SIG-M5 (cell line): ENCODE data around the gene TCEAL4.

Experiments used
- DNase-seq: peaks from one replicate; lab custom pipeline; 2025; lab: John Stamatoyannopoulos, UW

The TCEAL4 gene

DNA sequence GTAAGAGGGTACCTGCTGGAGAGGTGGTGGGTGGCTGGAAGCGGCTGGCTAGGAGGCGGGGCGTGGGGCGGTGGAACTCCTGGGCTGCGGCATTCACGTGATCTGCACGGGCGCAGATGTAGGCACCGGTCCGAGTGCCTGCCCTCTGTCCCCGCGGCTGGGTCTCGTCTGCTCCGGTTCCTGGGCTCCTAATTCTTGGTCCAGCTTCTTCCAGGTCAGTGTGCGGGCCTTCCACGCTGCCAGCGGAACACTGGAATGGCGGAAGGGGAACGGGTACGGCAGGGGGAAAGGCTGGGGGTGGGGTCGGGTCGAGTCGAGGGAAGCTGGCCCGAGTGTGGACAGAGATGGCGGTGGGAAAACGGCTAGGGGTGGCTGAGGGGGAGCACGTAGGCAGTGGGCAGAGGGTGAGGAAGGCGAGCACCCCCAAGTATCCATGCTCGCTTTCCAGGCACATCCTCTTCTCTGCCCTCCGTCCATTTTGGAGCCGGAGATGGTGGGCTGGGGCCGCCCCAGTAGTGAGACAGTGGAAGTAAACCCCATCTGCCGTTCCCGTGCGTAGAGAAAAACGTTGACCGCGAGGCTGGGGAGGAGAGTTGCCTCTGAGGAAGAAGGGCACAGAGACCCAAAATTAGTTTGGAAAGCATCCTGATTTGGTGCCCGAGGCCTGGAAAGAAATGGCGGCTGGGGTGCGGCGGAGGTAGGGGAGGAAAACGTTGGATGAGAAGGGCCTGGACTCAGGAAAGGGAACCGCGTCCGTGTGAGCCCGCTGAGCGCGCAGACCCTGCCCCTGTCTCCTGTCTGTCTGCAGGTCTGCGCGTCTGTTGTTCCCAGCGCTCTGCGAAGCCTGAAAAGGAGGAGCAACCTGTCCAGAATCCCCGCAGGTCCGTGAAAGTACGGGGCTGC lies at the start of gene TCEAL4:
Gene TCEAL4, plus strand, starts transcription at position 105 of the 903 bp plus-strand sequence. CDS start 1,161 bp downstream, outside the sequence.
- no peak for DNase-seq

DNA sequence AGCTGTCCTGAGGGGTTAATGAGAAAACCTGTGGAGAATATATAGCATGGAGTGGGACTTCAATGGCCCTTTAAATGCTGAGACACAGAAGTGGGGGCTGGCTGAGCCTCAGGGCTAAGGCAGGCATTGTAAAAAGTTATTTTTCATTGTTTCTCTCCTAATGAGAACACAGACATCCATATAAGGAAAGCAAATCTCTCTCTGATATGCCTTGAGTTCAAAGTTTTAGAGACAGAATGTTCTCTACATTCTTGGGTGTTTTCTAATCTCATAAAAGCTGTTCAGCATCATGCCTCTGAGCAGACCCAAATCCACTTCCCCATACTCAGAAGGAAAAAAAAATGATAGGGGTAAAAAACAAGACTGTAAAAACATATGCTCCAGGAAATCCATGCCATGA lies 49.2 kb upstream of the TCEAL4 start:
- no peak for DNase-seq

DNA sequence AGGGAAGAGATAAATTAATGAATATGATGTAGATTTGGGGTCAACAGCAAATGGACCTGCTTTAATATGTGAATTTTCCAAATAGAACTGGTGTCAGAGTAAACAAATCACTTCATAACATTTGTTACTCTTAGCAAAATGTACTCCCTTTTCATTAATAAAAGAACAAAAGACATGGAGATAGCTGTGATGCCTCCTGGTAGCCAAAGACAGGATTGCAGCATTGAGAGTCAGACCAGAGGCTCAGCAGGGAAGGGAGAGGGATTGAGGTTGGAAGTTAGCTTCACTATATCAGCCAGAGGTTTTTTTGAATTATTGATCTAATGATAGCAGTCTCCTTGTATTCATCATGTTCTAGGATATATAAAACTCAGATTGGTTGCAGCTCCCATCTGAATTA lies 48.6 kb upstream of the TCEAL4 start:
- DNase-seq: no peak

DNA sequence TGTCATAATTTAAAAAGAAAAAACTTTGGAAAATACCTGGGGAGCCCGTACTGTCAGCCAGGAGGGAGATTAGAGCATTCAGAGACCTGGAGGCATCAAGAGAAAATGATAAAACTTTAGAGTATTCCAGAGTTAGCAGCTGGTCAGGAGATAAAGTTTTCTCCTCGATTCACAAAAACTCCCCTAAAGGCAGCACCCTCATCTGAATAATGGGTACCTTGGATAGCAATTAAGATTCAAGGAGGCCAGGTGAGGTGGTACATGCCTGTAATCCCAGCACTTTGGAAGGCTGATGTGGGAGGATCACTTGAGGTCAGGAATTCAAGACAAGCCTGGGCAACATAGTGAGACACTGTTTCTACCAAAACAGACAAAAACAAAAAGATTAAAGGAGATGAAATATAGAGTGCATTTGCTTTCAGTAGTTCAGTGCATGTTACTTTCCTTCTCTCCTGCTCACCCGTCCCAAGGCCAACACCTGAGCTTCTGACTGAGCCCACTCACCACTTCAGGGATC lies 47.4 kb upstream of the TCEAL4 start:
- no peak for DNase-seq

DNA sequence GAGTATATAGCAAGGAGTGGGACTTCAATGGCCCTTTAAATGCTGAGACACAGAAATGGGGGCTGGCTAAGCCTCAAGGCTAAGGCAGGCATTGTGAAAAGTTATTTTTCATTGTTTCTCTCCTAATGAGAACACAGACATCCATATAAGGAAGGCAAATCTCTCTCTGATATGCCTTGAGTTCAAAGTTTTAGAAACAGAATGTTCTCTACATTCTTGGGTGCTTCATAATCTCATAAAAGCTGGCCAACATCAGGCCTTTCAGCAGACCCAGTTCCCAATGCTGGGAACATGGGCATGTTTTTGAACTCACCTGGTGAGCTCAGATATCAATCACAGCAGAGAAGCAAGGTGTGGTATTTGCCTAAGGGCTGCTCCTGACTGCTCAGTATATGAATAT lies 46.6 kb upstream of the TCEAL4 start:
- no peak for DNase-seq

DNA sequence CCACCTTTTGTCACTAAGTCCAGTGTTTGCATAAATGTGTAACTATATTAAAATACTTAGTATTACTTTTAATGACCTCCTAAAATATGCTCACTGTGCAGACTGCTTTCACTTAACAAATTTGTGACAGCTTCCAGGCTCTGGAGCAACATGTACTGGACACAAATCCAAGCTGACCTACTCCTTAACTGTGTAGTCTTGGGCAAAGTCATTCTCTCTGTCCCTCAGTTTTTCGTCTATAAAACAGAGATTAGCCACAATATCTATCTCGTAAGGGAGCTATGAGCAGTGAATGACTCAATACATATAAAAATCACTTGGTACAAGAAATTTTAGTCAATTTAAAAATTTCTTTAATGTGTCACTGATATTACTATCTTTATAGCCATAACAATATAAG lies 45.6 kb upstream of the TCEAL4 start:
- no peak for DNase-seq

DNA sequence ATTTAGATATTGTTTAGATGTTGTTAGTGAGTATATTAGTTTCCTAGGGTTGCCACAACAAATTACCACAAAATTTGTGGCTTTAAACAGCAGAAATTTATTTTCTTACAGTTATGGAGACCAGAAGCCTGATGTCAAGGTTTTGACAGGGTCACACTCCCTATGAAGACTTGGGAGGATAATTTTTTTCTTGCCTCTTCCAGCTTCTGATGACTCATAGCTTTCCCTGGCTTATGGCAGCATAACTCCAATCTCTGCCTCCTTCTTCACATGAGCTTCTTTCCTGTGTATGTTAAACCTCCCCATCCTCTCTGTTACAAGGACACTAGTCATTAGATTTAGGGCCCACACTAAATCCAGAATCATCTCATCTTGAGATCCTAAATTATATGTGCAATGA lies 45.2 kb upstream of the TCEAL4 start:
- no peak for DNase-seq

DNA sequence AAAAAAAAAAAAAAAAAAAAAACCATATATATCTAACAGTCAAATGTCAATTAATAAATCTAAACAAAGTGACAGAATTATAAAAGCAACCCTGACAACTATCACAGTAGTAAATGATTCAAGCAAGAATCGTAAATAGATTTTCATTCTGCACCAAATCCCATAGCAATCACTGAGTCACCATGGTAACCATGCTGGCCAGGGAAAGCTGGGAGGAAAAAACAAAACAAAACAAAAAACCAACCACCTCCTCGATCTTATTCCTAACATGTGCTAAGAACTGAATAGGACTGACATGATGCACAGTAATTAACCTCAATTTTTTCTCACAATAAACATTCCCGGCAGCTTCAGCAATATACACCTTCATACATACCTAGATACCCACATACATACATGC lies 35.4 kb upstream of the TCEAL4 start:
- DNase-seq: no peak

DNA sequence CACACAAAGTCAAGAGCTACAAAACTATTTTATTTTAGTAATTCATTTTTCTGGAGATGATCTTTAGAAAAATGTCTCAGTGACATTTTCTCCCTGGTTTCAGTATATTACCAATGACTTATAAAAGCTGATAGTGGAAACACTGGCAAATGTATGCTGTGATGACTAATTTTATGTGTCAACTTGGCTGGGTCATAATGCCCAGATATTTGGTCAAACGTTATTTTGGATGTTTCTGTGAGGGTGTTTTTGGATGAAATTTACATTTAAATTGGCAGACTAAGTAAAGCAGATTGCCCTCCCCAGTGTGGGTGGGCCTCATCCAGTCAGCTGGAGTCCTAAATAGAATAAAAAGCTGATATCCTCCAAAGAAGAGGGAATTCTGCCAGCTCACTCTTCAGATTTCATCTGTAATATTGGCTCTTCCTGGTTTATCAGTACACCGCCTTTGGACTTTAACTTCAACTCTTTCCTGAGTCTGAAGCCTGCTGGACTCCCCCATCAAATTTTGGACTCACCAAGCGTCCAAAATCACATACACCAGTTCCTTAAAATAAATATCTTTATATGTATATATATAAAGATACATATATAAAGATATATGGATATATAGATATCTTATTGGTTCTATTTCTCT lies 34.8 kb upstream of the TCEAL4 start:
- DNase-seq: no peak

DNA sequence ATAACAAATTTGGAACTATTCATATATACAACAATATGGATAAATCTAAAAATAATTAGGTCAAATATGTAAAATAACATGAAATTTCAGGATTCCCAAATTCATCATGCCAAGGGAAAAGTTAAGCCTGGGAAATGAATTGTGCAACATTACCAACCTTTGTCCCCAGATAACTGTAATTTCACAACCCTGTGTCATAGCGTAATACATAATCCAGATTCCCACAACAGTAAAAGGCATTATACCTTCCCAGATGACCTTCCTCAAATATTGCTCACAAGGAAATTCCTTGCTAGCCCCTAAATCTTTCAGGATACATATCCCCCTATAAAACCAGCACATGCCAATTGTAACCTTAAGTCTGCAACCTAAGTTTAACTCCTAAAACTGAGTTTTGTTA lies 33.1 kb upstream of the TCEAL4 start:
- no peak for DNase-seq

DNA sequence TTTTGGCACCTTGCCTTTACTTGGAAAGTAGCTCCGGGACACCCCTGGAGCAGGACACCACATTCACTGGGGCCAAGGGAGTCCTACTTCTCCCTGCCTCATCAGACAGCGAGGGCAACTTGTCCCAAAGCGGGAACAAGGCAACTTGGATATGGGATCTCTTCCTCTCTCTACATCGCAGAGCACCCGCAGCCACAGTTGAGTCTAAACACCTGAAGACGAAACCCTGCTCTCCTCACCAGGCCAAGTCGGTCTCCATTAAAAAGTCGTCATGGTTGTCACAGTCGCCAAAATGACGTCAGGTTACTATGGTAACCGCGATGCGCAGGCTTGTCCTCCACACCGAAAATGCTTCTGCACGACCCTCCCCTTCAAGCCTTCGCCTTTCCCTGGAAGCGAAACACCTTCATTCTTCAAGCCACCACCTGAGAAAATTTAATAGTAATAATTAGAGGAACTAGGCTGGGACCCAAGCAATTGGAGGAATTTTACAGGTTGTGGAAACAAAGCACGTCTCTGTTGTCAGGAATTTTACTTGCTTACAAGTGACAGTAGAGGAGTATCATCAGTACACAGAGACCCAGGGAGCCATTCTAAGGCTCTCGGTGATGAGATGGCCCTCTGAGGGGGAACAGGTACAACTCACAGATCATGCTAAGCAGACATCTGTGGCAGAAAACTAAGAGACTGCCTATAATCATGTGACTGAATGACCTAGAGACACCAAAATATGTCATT lies 30.5 kb upstream of the TCEAL4 start:
- DNase-seq: no peak

DNA sequence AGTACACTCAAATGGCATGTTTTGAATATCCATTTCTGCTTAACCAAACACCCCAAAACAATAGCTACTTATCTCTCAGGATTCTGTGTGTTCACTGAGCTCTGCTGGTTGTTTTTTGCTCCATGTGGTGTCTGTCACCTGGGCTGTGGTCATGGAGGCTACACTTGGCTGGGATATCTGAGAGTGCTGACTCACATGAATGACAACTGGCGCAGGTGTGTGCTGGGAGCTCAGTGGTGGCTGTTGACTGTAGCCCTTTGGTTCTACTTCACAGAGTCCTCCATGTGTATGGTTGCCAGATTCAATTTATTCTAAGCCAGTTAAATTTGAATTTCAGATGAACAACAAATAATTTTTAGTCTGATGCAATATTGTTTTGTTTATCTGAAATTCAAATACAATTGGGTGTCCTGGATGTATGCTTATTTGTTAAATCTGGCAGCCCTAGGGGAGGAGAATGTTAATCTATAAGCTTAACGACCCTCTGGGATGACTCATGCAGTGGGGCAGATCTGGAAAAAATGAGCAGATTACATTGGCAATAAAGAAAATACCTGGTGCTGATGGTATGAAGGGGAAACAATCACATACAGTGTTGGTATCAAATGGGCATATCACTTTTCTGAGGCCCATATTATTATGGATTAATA lies 28.2 kb upstream of the TCEAL4 start:
- DNase-seq: no peak

DNA sequence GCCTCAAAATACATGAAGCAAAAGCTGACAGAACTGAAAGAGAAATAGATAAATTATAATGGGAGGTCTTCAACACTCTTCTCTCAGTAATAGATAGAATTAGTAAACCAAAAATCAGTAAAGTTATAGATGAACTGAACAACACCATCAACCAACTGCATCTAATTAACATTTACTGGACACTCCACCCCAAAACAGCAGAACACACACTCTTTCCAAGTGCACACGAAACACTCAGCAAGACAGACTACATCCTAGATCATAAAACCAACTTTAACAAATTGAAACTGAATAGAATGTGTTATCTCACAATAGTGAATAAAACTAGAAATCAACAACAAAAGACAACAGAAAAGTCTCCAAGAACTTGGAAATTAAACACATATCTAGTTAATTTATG lies 25.1 kb upstream of the TCEAL4 start:
- no peak for DNase-seq

DNA sequence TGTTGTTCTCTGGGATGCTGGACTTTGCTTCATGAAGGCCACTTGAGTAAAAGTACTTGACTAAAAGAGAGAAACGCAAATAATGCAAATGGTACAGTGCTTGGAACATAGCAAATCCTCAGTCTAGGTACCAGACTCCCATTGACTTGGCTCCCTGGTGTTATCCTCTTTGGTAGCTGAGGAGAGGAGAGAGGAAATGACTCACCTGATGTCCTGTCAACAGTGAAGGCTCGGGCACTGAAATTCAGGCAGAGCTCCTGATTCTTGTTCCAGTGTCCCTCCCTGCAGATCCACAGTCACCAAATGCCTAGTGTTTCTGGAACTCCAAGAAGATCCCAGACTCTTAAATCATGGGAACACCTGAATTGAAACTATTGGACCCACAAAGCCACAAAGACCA lies 22.5 kb upstream of the TCEAL4 start:
- no peak for DNase-seq

DNA sequence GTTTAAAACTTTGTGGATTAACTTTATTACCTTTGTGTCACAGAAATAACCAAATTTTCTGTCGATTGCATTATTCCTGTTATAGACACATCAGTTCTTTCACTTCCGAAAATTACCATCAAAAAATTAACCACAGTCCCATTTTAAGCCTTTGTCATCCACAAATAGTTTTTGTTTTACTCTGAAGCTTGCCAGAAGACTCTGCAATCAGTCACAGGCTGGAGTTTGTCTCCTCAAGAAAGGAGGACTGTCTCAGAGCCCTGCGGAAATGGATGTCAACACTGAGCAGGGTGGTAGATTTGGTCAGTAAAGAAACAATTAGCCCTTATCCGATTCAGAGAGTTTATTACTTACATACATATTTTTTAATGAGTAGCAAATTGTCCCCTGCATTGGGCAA lies 20.1 kb upstream of the TCEAL4 start:
- no peak for DNase-seq

DNA sequence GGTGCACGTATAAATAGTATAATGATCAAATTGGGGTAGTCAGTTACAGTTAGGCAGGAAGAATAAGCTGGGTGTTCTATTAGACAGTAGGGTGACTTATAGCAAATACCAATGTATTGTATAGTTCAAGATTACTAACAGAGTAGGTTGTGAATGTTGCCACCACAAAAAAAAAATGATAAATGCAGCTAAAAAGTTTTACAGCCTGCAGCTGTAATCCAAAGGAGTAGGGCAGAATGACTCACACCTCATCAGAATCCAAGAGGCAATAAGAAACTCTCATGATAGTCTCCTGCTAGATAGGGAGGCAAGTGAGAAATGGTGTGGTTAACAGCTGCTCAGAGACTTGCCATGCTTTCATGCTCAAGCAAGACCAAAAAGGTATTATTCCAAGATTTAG lies 19.6 kb upstream of the TCEAL4 start:
- DNase-seq: no peak

DNA sequence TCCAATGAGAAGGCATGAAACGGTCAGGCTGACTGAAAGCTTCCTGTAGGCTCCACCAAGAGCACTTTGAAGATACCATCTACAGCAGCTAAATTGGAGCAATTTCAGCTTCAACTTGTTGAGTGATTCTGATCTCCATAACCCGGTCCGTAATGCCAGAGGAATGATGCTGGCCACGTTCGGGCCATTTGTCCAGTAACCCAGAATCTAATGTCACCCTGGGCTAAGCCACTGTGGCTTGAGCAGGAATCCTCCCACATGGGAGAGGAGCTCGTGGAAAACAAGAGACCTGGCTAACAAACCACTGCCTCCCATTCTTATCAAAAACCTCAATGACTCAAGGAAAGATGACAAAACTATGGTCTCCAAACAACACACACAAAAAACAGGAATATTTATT lies 14.2 kb upstream of the TCEAL4 start:
- no peak for DNase-seq

DNA sequence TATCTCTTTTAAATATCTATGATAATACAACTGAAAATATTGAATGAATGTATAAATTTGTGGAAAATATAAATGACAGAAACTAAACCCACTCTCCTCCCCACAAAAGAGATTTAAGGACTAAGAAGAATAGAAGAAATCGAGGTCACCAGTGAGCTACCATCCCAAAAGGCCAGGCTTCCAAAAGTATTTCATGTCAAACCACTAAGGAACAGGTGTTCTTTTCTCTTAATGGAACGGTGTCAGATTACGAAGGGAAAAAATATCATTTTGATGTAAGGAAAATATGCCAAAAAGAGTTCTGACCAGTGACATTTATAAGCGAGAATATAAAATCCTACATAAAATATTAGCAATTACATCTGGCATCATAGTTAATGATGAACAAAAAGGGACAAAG lies 13.6 kb upstream of the TCEAL4 start:
- DNase-seq: no peak

DNA sequence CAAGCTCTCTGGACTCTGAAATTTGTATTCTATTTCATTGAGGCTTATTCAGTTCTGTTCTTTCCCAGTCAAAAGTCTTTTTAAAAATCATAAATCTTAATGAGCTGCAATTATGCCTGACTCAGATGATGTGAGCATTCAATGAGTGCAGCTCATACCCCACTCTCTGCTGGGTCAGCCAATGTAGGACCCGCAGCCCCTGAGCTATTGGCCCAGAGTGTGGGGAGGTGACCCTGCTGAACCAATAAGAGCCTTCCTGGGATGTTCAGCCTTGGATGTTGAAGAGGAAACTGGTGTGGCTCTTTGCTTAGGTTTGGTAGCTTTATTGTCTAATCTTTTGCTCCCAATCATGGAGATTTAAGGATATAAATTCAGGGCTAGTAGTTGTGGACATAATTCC lies 12.1 kb upstream of the TCEAL4 start:
- no peak for DNase-seq

DNA sequence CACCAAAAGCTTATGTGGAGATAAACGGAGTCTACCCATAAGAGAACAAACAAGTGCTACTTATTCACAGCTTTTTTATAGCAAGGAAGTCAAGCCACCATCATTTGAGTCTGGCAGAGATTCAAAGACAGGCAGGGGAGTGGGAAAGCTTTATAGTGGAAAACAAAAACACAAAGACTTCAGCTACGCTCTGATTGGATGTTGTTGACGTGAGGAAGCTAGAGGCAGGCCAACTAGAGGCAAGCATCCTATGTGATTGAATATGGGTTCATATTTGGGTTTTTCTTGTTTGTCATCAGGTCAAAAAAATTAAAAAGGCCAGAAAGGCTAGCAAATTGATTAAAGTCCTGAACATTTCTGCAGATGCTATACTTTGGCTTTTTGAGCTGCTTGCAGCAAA lies 719 bp upstream of the TCEAL4 start:
- no peak for DNase-seq

DNA sequence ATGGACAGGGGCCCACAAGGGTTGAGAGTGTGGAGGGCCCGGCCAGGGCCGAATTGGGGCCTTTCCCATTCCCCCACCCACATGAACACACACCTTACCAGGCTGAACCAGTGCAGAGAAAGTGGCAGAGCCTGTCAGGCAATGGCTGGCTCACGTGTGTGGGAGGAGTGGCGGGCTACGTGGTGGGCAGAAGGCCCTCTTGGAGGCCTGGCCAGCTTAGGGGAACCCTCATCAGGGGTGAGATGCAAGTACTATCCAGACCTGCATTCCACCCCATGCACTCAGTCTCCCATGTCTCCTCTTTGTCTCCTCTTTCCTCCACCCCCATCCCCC lies 965 bp downstream of the TCEAL4 start:
- no peak for DNase-seq

DNA sequence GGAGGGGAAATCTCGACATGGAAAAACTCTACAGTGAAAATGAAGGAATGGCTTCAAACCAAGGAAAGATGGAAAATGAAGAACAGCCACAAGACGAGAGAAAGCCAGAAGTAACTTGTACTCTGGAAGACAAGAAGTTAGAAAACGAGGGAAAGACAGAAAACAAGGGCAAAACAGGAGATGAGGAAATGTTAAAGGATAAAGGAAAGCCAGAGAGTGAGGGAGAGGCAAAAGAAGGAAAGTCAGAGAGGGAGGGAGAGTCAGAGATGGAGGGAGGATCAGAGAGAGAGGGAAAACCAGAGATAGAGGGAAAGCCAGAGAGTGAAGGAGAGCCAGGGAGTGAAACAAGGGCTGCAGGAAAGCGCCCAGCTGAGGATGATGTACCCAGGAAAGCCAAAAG lies 1.3 kb downstream of the TCEAL4 start:
- DNase-seq: no peak
